Liver (tissue), 10 donors: ENCODE measurements around the gene POLR2J2. TPM values are rescaled to one million over a fixed set of nuclear protein-coding genes. Genes with fewer than 3 reads are reported as not detected.
"Not testable (repeated sequence)": the region's sequence is repeated elsewhere in the genome, so short reads cannot be mapped to it uniquely, and the experiment has no call there.

Source experiments
- DNase-seq: peaks from one replicate; pipeline ENCODE4 v3.0.0-alpha.2; 2017; ENCODE audit warnings: low spot score
- H3K27ac ChIP-seq, 2 donors: one replicate each; pipeline ENCODE4 v1.7.0; 2013; ENCODE audit warnings: inconsistent platforms in 2 of 2, low read length in 2 of 2, control low read depth in 1 of 2, low read depth in 1 of 2, mild to moderate bottlenecking in 1 of 2
- H3K27me3 ChIP-seq, 4 donors: one replicate each; pipeline versions ENCODE4 v1.6.1 to v1.7.0; 2013; ENCODE audit warnings: low read length in 3 of 4, inconsistent platforms in 1 of 4, mild to moderate bottlenecking in 1 of 4, moderate library complexity in 1 of 4; ENCODE audit not compliant: control insufficient read depth in 4 of 4, insufficient read depth in 4 of 4
- H3K36me3 ChIP-seq, 4 donors: one replicate each; pipeline versions ENCODE4 v1.6.1 to v1.7.0; 2013; ENCODE audit warnings: low read length in 3 of 4, mild to moderate bottlenecking in 3 of 4, low read depth in 1 of 4, moderate library complexity in 1 of 4; ENCODE audit not compliant: control insufficient read depth in 4 of 4, insufficient read depth in 3 of 4
- H3K4me1 ChIP-seq, 4 donors: one replicate each; pipeline versions ENCODE4 v1.6.1 to v1.7.0; 2013; ENCODE audit warnings: low read length in 3 of 4, mild to moderate bottlenecking in 3 of 4, moderate library complexity in 1 of 4; ENCODE audit not compliant: control insufficient read depth in 4 of 4, insufficient read depth in 4 of 4
- H3K4me3 ChIP-seq, 3 donors: one replicate each; pipeline versions ENCODE4 v1.6.1 to v1.7.0; 2013; ENCODE audit warnings: low read length in 3 of 3, control low read depth in 1 of 3, low read depth in 1 of 3, mild to moderate bottlenecking in 1 of 3
- H3K9ac ChIP-seq, 2 donors: one replicate each; pipeline ENCODE4 v1.7.0; 2013; ENCODE audit warnings: low read length in 2 of 2, mild to moderate bottlenecking in 2 of 2, moderate library complexity in 2 of 2, control low read depth in 1 of 2, low read depth in 1 of 2
- H3K9me3 ChIP-seq, 4 donors: one replicate each; pipeline versions ENCODE4 v1.6.1 to v1.7.0; 2013; ENCODE audit warnings: low read length in 3 of 4; ENCODE audit not compliant: control insufficient read depth in 4 of 4
- WGBS: extraction: QIAGEN DNeasy Blood & Tissue Kit; methylation state at CpG from one replicate; pipeline ENCODE4 v1.1.7; 2013; 5-methylcytosine and 5-hydroxymethylcytosine counted together
- polyA plus RNA-seq, 2 donors: library from polyadenylated mRNA; stranded (reverse) in 1 of 2; unstranded in 1 of 2; fragments of 200-250 nt in 1 of 2; fragments of >200 nt in 1 of 2; fragmentation: Nextera tagmentation in 1 of 2; extraction: Ambion mirVana in 1 of 2; gene quantifications; one replicate each; pipeline versions ENCODE4 v1.2.1 to v1.2.3, GENCODE V29; 2013 to 2015
- small RNA-seq: library from RNA; depleted of rRNA; stranded (forward); fragments of <200 nt; gene quantifications from one replicate; pipeline ENCODE3, GENCODE V24; 2014
- total RNA-seq, 2 donors: library from RNA; depleted of rRNA; stranded (reverse); fragments of >200 nt; gene quantifications; one replicate each; pipeline ENCODE4 v1.2.3, GENCODE V29; 2014
- donor health status: healthy.
- donor health status: healthy.
- donor health status: healthy.
- donor health status: healthy.
- donor health status: healthy.

POLR2J2 gene
- total and polyA plus RNA-seq, 4 donors: 0.14 to 6.3 (median 4.7) TPM

DNA sequence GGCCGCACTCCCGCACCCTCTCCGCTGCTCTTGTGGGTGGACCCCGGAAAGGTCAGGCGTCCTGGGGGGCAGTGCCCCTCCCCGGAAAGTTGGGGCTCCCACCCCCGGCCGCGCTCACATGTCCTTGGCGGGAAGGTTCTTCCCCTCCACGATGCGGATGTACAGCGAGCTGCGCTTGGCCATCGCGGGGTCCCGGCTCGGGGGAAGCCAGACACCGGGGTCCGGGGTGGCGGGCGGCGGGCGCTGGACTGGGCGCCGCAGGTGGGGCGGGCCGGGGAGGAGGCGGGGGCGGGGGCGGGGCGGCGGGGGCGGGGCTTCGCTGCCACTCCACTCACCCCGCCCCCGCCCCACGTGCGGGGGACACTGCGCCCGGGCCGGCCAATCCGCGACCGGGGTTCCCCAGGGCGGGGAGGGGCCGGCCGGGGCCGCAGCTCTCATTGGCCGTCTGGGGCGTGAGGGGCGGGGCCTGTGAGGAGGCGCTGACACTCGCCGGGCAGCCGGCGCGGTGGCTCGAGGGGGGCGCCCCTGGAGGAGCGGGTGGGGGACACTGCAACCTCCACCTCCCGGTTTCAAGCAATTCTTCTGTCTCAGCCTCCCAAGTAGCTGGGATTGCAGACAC lies 54.8 kb downstream of the POLR2J2 start, which contains the start of gene RASA4:
Gene RASA4, minus strand, starts transcription at position 250 of the 619 bp plus-strand sequence. Its CDS starts 67 bp downstream, at position 183.
- not testable (repeated sequence) for H3K9me3 ChIP-seq, H3K4me1 ChIP-seq, H3K9ac ChIP-seq, H3K36me3 ChIP-seq, H3K4me3 ChIP-seq, H3K27me3 ChIP-seq, H3K27ac ChIP-seq
- WGBS: 1% methylated on average over 23 of the region's 62 CpGs
- DNase-seq: peak; percentile 53

Small RNAs within 50 kb of the gene (small RNA-seq; reads per million reads assigned to genes)
- gene AC105052.3 (not detected), gene UPK3BL1 (not detected)

Other genes starting within 250 kb of the POLR2J2 start
- gene ORAI2, start 238.1 kb downstream of the POLR2J2 start, total RNA-seq: 10 to 100 TPM in 1 of 2 donors, 1 to 10 TPM in 1; 5.5 to 10.3 TPM
- gene ORAI2, start 238.1 kb downstream of the POLR2J2 start, polyA plus RNA-seq: 1 to 10 TPM; 1.3 to 4.0 TPM
- 1 to 10 TPM; 6.9 to 8.7 TPM for gene ALKBH4, start 206.8 kb downstream of the POLR2J2 start, total RNA-seq
- gene ALKBH4, start 206.8 kb downstream of the POLR2J2 start, polyA plus RNA-seq: 1 to 10 TPM; 5.7 to 6.9 TPM
- 10 to 100 TPM; 14.3 to 15.3 TPM for gene LRWD1, start 206.7 kb downstream of the POLR2J2 start, total RNA-seq
- gene LRWD1, start 206.7 kb downstream of the POLR2J2 start, polyA plus RNA-seq: 10 to 100 TPM in 1 of 2 donors, 1 to 10 TPM in 1; 8.6 to 11.6 TPM
- 10 to 100 TPM in 1 of 2 donors, 1 to 10 TPM in 1; 9.6 to 17.4 TPM for gene POLR2J, start 192.7 kb downstream of the POLR2J2 start, total RNA-seq
- 10 to 100 TPM; 43.6 to 50.3 TPM for gene POLR2J, start 192.7 kb downstream of the POLR2J2 start, polyA plus RNA-seq
- 1 to 10 TPM in 1 of 2 donors, under 1 TPM in 1; 0.75 to 4.8 TPM for gene RASA4B, start 153.9 kb downstream of the POLR2J2 start, total RNA-seq
- under 1 TPM; 0.62 to 0.72 TPM for gene RASA4B, start 153.9 kb downstream of the POLR2J2 start, polyA plus RNA-seq
- 1 to 10 TPM; 4.5 to 7.3 TPM for gene UPK3BL2, start 128.0 kb downstream of the POLR2J2 start, total RNA-seq
- 10 to 100 TPM in 1 of 2 donors, under 1 TPM in 1; 0.33 to 12.8 TPM for gene UPK3BL2, start 128.0 kb downstream of the POLR2J2 start, polyA plus RNA-seq
- gene SPDYE2, start 120.4 kb downstream of the POLR2J2 start, total RNA-seq: under 1 TPM in 1 of 2 donors, not detected in 1; 0.08 TPM
- 1 to 10 TPM in 1 of 2 donors, not detected in 1; 2.6 TPM for gene SPDYE2, start 120.4 kb downstream of the POLR2J2 start, polyA plus RNA-seq
- gene POLR2J3, start 99.1 kb downstream of the POLR2J2 start, total RNA-seq: 10 to 100 TPM; 27.7 to 60.7 TPM
- 10 to 100 TPM in 1 of 2 donors, 1 to 10 TPM in 1; 2.8 to 62.1 TPM for gene POLR2J3, start 99.1 kb downstream of the POLR2J2 start, polyA plus RNA-seq
- 1 to 10 TPM; 3.7 to 7.3 TPM for gene RASA4, start 54.9 kb downstream of the POLR2J2 start, total RNA-seq
- 1 to 10 TPM; 1.1 to 3.0 TPM for gene RASA4, start 54.9 kb downstream of the POLR2J2 start, polyA plus RNA-seq
- gene UPK3BL1, start 28.9 kb downstream of the POLR2J2 start, total RNA-seq: 10 to 100 TPM in 1 of 2 donors, 1 to 10 TPM in 1; 4.4 to 11.1 TPM
- 10 to 100 TPM in 1 of 2 donors, 1 to 10 TPM in 1; 4.0 to 19.9 TPM for gene UPK3BL1, start 28.9 kb downstream of the POLR2J2 start, polyA plus RNA-seq
- not detected for gene SPDYE2B, start 21.3 kb downstream of the POLR2J2 start, total RNA-seq
- gene SPDYE2B, start 21.3 kb downstream of the POLR2J2 start, polyA plus RNA-seq: under 1 TPM in 1 of 2 donors, not detected in 1; 0.28 TPM
- 10 to 100 TPM in 1 of 2 donors, 1 to 10 TPM in 1; 7.3 to 20.7 TPM for gene FAM185A, start 77.3 kb upstream of the POLR2J2 start, total RNA-seq
- gene FAM185A, start 77.3 kb upstream of the POLR2J2 start, polyA plus RNA-seq: 1 to 10 TPM; 6.3 to 7.3 TPM
- 10 to 100 TPM in 1 of 2 donors, 1 to 10 TPM in 1; 1.6 to 11.3 TPM for gene LRRC17, start 241.3 kb upstream of the POLR2J2 start, total RNA-seq
- gene LRRC17, start 241.3 kb upstream of the POLR2J2 start, polyA plus RNA-seq: 1 to 10 TPM; 1.1 to 1.3 TPM